ENCODE results near the gene SGSM2.
A peak's percentile ranks its signal among the peaks of the same experiment; 100 is the strongest.

The SGSM2 gene

DNA sequence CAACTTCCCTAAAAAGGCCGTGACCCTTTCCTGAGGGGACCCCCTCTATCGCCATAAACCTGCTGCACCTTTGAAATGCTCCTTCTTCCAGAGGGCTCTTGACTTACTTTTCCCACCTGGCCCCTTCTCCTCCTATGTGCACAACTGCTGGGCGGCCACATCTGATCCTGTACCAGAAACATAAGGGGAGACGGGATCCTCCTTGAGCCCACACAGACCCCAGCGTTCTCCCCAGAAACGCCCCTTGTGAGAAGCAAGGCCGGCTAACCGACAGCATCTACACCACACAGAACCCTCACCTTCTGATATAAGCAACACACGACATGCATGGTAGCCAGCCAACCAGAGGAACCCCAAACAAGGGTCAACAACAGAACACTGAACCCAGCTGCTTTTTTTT lies 77.8 kb downstream of the SGSM2 start:
- Histone ChIP-seq H3K9me3 (ENCODE audit: control insufficient read depth, insufficient read depth, low read length) (no peaks in the 10 kb centered on the region), H3K9me2 (replicated peaks; ENCODE audit: control insufficient read depth, low read length) (no peaks in the 10 kb centered on the region), H3K27ac (ENCODE audit: low read depth, low read length) (no peak overlapping the region), H4K20me1 (ENCODE audit: control insufficient read depth, insufficient read depth, low read depth, low read length) (no peaks in the 10 kb centered on the region), H3K4me3 (ENCODE audit: low read length) (no peak overlapping the region), H3F3A (ENCODE audit: control insufficient read depth, insufficient read depth) (peaks cover 14% of the 10 kb centered on the region; the same call in 1 of the 2 replicates), H3K36me3 (ENCODE audit: control insufficient read depth, low read length) (peaks cover 44% of the 10 kb centered on the region), H3K4me2 (ENCODE audit: low read length) (no peak overlapping the region), H3K79me2 (ENCODE audit: control insufficient read depth, low read length) (no peaks in the 10 kb centered on the region), H3K27me3 (ENCODE audit: control insufficient read depth, low read length) (no peaks in the 10 kb centered on the region), H3K4me1 (ENCODE audit: control insufficient read depth, low read length) (no peaks in the 10 kb centered on the region)
- no peak for TF ChIP-seq EZH2phosphoT487 (IDR thresholded peaks at IDR 0.05; ENCODE audit: borderline replicate concordance, low read length)
- TF ChIP-seq, protein P1, sequence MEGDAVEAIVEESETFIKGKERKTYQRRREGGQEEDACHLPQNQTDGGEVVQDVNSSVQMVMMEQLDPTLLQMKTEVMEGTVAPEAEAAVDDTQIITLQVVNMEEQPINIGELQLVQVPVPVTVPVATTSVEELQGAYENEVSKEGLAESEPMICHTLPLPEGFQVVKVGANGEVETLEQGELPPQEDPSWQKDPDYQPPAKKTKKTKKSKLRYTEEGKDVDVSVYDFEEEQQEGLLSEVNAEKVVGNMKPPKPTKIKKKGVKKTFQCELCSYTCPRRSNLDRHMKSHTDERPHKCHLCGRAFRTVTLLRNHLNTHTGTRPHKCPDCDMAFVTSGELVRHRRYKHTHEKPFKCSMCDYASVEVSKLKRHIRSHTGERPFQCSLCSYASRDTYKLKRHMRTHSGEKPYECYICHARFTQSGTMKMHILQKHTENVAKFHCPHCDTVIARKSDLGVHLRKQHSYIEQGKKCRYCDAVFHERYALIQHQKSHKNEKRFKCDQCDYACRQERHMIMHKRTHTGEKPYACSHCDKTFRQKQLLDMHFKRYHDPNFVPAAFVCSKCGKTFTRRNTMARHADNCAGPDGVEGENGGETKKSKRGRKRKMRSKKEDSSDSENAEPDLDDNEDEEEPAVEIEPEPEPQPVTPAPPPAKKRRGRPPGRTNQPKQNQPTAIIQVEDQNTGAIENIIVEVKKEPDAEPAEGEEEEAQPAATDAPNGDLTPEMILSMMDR (IDR thresholded peaks at IDR 0.05; ENCODE audit: low read depth, low read length, poor library complexity, severe bottlenecking) = no peak

GRCh38 chr17:2416010-2416734 lies 78.9 kb downstream of the SGSM2 start:
- Histone ChIP-seq H3K27me3 (ENCODE audit: control insufficient read depth, low read length) (no peaks in the 10 kb centered on the region), H3K4me2 (ENCODE audit: low read length) (no peak overlapping the region), H3K9me2 (replicated peaks; ENCODE audit: control insufficient read depth, low read length) (no peaks in the 10 kb centered on the region), H3K4me1 (ENCODE audit: control insufficient read depth, low read length) (no peaks in the 10 kb centered on the region), H4K20me1 (ENCODE audit: control insufficient read depth, insufficient read depth, low read depth, low read length) (no peaks in the 10 kb centered on the region), H3K36me3 (ENCODE audit: control insufficient read depth, low read length) (peaks cover 53% of the 10 kb centered on the region), H3K4me3 (ENCODE audit: low read length) (no peak overlapping the region), H3K9me3 (ENCODE audit: control insufficient read depth, insufficient read depth, low read length) (no peaks in the 10 kb centered on the region), H3K27ac (ENCODE audit: low read depth, low read length) (no peak overlapping the region), H3K79me2 (ENCODE audit: control insufficient read depth, low read length) (no peaks in the 10 kb centered on the region), H3F3A (ENCODE audit: control insufficient read depth, insufficient read depth) (peaks cover 14% of the 10 kb centered on the region; the same call in 1 of the 2 replicates)
- TF ChIP-seq, protein P1 (IDR thresholded peaks at IDR 0.05; ENCODE audit: low read depth, low read length, poor library complexity, severe bottlenecking) = peak; percentile 85
- no peak for TF ChIP-seq EZH2phosphoT487 (IDR thresholded peaks at IDR 0.05; ENCODE audit: borderline replicate concordance, low read length)

- Histone ChIP-seq H3K4me2 (ENCODE audit: low read length) (no peak overlapping the region), H3K36me3 (ENCODE audit: control insufficient read depth, low read length) (peaks cover 51% of the 10 kb centered on the region), H3K27ac (ENCODE audit: low read depth, low read length) (no peak overlapping the region), H3F3A (ENCODE audit: control insufficient read depth, insufficient read depth) (peaks cover 14% of the 10 kb centered on the region; the same call in 1 of the 2 replicates), H3K9me3 (ENCODE audit: control insufficient read depth, insufficient read depth, low read length) (no peaks in the 10 kb centered on the region), H4K20me1 (ENCODE audit: control insufficient read depth, insufficient read depth, low read depth, low read length) (no peaks in the 10 kb centered on the region), H3K79me2 (ENCODE audit: control insufficient read depth, low read length) (no peaks in the 10 kb centered on the region), H3K9me2 (replicated peaks; ENCODE audit: control insufficient read depth, low read length) (no peaks in the 10 kb centered on the region), H3K27me3 (ENCODE audit: control insufficient read depth, low read length) (no peaks in the 10 kb centered on the region), H3K4me1 (ENCODE audit: control insufficient read depth, low read length) (no peaks in the 10 kb centered on the region), H3K4me3 (ENCODE audit: low read length) (no peak overlapping the region)
- TF ChIP-seq EZH2phosphoT487 (IDR thresholded peaks at IDR 0.05; ENCODE audit: borderline replicate concordance, low read length) = no peak
- TF ChIP-seq, protein P1 (IDR thresholded peaks at IDR 0.05; ENCODE audit: low read depth, low read length, poor library complexity, severe bottlenecking) = no peak
These were observed 81.3 kb downstream of the SGSM2 start for GRCh38 chr17:2418572-2418971.
